ENCODE data around the gene UBE3A. TPM values are rescaled to one million over a fixed set of nuclear protein-coding genes. Genes with fewer than 3 reads are reported as not detected.

Gene UBE3A
- total RNA-seq, 2 donors from 2014 or later: 61.1 to 79.8 TPM

DNA sequence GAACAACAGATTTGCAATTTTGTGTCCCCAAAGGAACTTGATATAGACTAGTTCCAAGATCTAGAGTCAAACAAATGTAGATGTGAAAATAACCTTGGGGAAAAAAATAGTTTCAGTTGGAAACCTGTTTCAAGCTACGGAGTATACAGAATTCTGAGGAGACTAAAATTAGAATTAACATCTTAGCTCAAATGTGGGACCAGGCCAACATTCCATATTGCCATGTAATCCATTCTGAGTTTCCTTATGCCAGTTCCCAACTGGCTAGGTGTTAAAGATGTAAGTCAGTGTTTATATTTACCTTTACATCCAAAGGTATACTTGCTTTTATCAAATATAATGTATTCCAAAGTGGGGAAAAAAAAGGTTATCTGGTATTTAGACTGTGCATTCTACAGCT lies 76.3 kb downstream of the UBE3A start:
- 78% methylated on average over 1 of the region's 1 CpG for whole genome bisulfite sequencing
- H3K4me1 ChIP-seq (replicated peaks): no peaks in the 10 kb centered on the region

GRCh38 chr15:25347707-25348106 lies 91.1 kb downstream of the UBE3A start:
- DNase-seq (ENCODE audit: low spot score): no peak
- H3K4me3 ChIP-seq: no peak overlapping the region
- H3K36me3 ChIP-seq: no peaks in the 10 kb centered on the region
- no peak overlapping the region for H3K27ac ChIP-seq
- no peaks in the 10 kb centered on the region for H3K4me1 ChIP-seq (replicated peaks)
- TF ChIP-seq, protein P1, sequence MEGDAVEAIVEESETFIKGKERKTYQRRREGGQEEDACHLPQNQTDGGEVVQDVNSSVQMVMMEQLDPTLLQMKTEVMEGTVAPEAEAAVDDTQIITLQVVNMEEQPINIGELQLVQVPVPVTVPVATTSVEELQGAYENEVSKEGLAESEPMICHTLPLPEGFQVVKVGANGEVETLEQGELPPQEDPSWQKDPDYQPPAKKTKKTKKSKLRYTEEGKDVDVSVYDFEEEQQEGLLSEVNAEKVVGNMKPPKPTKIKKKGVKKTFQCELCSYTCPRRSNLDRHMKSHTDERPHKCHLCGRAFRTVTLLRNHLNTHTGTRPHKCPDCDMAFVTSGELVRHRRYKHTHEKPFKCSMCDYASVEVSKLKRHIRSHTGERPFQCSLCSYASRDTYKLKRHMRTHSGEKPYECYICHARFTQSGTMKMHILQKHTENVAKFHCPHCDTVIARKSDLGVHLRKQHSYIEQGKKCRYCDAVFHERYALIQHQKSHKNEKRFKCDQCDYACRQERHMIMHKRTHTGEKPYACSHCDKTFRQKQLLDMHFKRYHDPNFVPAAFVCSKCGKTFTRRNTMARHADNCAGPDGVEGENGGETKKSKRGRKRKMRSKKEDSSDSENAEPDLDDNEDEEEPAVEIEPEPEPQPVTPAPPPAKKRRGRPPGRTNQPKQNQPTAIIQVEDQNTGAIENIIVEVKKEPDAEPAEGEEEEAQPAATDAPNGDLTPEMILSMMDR (IDR thresholded peaks at IDR 0.05): no peak
- TF ChIP-seq POLR2A (IDR thresholded peaks at IDR 0.05) (no peak), POLR2AphosphoS5 (IDR thresholded peaks at IDR 0.05) (no peak)
- H3K27me3 ChIP-seq (replicated peaks; ENCODE audit: insufficient read depth): no peaks in the 10 kb centered on the region
- no peaks in the 10 kb centered on the region for H3K9me3 ChIP-seq
- intact Hi-C loops (cut with DNase I): loop anchor here (5.0 kb wide), 1 partner anchor 90 kb away; the partner anchor contains the start of gene UBE3A
- WGBS: 99% methylated on average over 2 of the region's 2 CpGs

More for the DNA sequence above, 76.3 kb downstream of the UBE3A start:
- Histone ChIP-seq H3K4me3 (no peak overlapping the region), H3K27ac (no peak overlapping the region), H3K9me3 (no peaks in the 10 kb centered on the region), H3K27me3 (replicated peaks; ENCODE audit: insufficient read depth) (no peaks in the 10 kb centered on the region), H3K36me3 (no peaks in the 10 kb centered on the region)
- DNase-seq (ENCODE audit: low spot score): no peak
- intact Hi-C loops (cut with DNase I): no loop called here
- TF ChIP-seq POLR2A (IDR thresholded peaks at IDR 0.05) (no peak), POLR2AphosphoS5 (IDR thresholded peaks at IDR 0.05) (no peak)
- TF ChIP-seq, protein P1 (IDR thresholded peaks at IDR 0.05): no peak

DNA sequence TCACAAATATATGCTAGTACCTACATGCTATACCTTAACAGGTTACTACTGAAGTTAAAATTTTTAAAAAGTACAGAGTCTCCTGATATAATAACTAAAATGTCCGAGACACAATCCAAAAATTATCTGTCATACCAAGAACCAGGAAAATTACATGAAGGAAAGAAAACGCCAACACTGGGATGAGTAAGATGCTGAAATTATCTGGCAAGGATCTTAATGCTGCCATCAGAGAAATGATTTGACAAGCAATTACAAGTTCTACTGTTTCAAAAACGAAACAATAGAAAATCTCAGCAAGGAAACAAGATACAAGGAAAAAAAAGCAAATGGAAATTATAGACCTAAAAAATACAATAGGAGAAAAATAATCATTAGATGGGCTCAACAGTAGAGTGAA lies 92.5 kb downstream of the UBE3A start:
- TF ChIP-seq POLR2A (IDR thresholded peaks at IDR 0.05): no peak
- no peak for TF ChIP-seq POLR2AphosphoS5 (IDR thresholded peaks at IDR 0.05)
- TF ChIP-seq, protein P1 (IDR thresholded peaks at IDR 0.05): no peak
- H3K4me3 ChIP-seq: no peak overlapping the region
- no peaks in the 10 kb centered on the region for H3K36me3 ChIP-seq
- H3K27ac ChIP-seq: no peak overlapping the region
- no peaks in the 10 kb centered on the region for H3K4me1 ChIP-seq (replicated peaks)
- H3K9me3 ChIP-seq: no peaks in the 10 kb centered on the region
- 93% methylated on average over 3 of the region's 3 CpGs for WGBS
- intact Hi-C loops (cut with DNase I): loop anchor here (5.0 kb wide), 1 partner anchor 91 kb away; the partner anchor contains the start of gene UBE3A
- no peaks in the 10 kb centered on the region for H3K27me3 ChIP-seq (replicated peaks; ENCODE audit: insufficient read depth)
- DNase-seq (ENCODE audit: low spot score): no peak

- no peaks in the 10 kb centered on the region for H3K9me3 ChIP-seq
- no peak overlapping the region for H3K4me3 ChIP-seq
- intact Hi-C loops (cut with DNase I): loop anchor here (5.0 kb wide), 1 partner anchor 91 kb away; the partner anchor contains the start of gene UBE3A
- H3K27me3 ChIP-seq (replicated peaks; ENCODE audit: insufficient read depth): no peaks in the 10 kb centered on the region
- H3K4me1 ChIP-seq (replicated peaks): no peaks in the 10 kb centered on the region
- DNase-seq (ENCODE audit: low spot score): peak; percentile 47
- 55% methylated on average over 3 of the region's 3 CpGs for WGBS
- H3K36me3 ChIP-seq: no peaks in the 10 kb centered on the region
- H3K27ac ChIP-seq: no peak overlapping the region
- TF ChIP-seq, protein P1 (IDR thresholded peaks at IDR 0.05): peak in 1 of 4 experiments; percentile 10
- no peak for TF ChIP-seq POLR2A (IDR thresholded peaks at IDR 0.05)
- TF ChIP-seq POLR2AphosphoS5 (IDR thresholded peaks at IDR 0.05): peak; percentile 52
Measured at GRCh38 chr15:25345943-25346342, 92.9 kb downstream of the UBE3A start.

- H3K36me3 ChIP-seq: no peaks in the 10 kb centered on the region
- TF ChIP-seq, protein P1 (IDR thresholded peaks at IDR 0.05): no peak
- TF ChIP-seq POLR2A (IDR thresholded peaks at IDR 0.05): no peak
- TF ChIP-seq POLR2AphosphoS5 (IDR thresholded peaks at IDR 0.05): no peak
- intact Hi-C loops (cut with DNase I): no loop called here
Measured at GRCh38 chr15:25342629-25343028, 96.2 kb downstream of the UBE3A start.

More at GRCh38 chr15:25342629-25343028, 96.2 kb downstream of the UBE3A start:
- no peaks in the 10 kb centered on the region for H3K4me1 ChIP-seq (replicated peaks)
- no peak overlapping the region for H3K4me3 ChIP-seq
- no peak overlapping the region for H3K27ac ChIP-seq
- no peak for DNase-seq (ENCODE audit: low spot score)
- WGBS: 94% methylated on average over 3 of the region's 3 CpGs
- H3K9me3 ChIP-seq: no peaks in the 10 kb centered on the region
- H3K27me3 ChIP-seq (replicated peaks; ENCODE audit: insufficient read depth): no peaks in the 10 kb centered on the region
